ENCODE results near the gene MAN2A2. TPM values are rescaled to one million over a fixed set of nuclear protein-coding genes. Genes with fewer than 3 reads are reported as not detected.

MAN2A2 gene
- total and polyA plus RNA-seq, 9 of the 15 experiments (the other 6 are each of a cell fraction or from before 2014, with no cell fraction given): 7.3 to 151 (median 43.4) TPM

DNA sequence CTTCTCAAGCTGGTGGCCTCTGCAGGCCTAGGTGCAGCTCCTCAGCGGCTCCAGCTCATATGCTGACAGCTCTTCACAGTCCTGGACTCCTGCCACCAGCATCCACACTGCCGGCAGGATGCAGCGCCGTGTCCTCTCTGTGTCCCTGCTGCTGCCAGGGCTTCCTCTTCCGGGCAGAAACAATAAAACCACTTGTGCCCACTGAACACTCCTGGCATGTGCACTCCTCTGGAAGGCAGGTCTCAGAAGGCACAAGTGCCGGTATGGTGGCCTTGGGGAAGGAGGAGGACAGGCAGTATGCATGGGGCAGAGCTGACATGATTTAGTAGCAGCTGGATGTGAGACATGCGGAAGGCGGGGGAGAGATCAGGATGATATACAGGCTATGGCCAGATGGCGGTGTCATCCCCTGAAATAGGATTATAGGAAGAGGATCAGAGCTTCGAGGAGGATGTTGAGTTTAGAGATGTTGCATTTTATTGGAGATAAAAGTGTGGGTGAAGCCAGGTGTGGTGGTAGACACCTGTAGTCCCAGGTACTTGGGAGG, 7.5 kb upstream of the MAN2A2 start (continued):
- TF ChIP-seq ZFP1 (CRISPR knock-in tag; IDR thresholded peaks at IDR 0.05) (no peak), ZNF644 (tag; IDR thresholded peaks at IDR 0.05; ENCODE audit: low read depth) (no peak), SAFB (IDR thresholded peaks at IDR 0.05; ENCODE audit: borderline replicate concordance, low read depth, low read length) (no peak), HDGF (IDR thresholded peaks at IDR 0.05) (no peak; the same call in 1 of the 2 replicates), HIVEP1 (CRISPR knock-in tag; IDR thresholded peaks at IDR 0.05) (no peak), PML (IDR thresholded peaks at IDR 0.05; ENCODE audit: low read length) (no peak), EHMT2 (IDR thresholded peaks at IDR 0.05) (0 out of 2 replicates have a peak, but pooled peaks have one; percentile 8), RHOXF2B (CRISPR knock-in tag; conservative IDR thresholded peaks at IDR 0.05) (no peak), ZNF586 (CRISPR knock-in tag; conservative IDR thresholded peaks at IDR 0.05) (no peak), ZNF239 (CRISPR knock-in tag; IDR thresholded peaks at IDR 0.05) (no peak), POLR2A (conservative IDR thresholded peaks at IDR 0.05) (no peak), ZNF384 (IDR thresholded peaks at IDR 0.05; ENCODE audit: low read depth, low read length) (no peak), ZBTB7A (IDR thresholded peaks at IDR 0.05; ENCODE audit: borderline replicate concordance, control insufficient read depth, low read depth, low read length) (no peak), CBX3 (IDR thresholded peaks at IDR 0.05; ENCODE audit: borderline replicate concordance in 1 of 2, low read length in 2 of 2) (peak in 1 of 2 experiments; percentile 43; a peak in 1 of 3 replicates), TCF3 (CRISPR knock-in tag; IDR thresholded peaks at IDR 0.05) (0 out of 2 replicates have a peak, but pooled peaks have one; percentile 37), TAF9B (IDR thresholded peaks at IDR 0.05; ENCODE audit: partially characterized antibody) (no peak), KDM5B (IDR thresholded peaks at IDR 0.05; ENCODE audit: insufficient replicate concordance, low read depth, low read length) (no peak), ZNF75A (CRISPR knock-in tag; IDR thresholded peaks at IDR 0.05) (no peak), STAT5B (CRISPR knock-in tag; IDR thresholded peaks at IDR 0.05) (no peak), STAG1 (CRISPR knock-in tag; IDR thresholded peaks at IDR 0.05; ENCODE audit: borderline replicate concordance) (no peak), ZEB2 (IDR thresholded peaks at IDR 0.05) (peak; percentile 94)
- TF ChIP-seq, protein P1, sequence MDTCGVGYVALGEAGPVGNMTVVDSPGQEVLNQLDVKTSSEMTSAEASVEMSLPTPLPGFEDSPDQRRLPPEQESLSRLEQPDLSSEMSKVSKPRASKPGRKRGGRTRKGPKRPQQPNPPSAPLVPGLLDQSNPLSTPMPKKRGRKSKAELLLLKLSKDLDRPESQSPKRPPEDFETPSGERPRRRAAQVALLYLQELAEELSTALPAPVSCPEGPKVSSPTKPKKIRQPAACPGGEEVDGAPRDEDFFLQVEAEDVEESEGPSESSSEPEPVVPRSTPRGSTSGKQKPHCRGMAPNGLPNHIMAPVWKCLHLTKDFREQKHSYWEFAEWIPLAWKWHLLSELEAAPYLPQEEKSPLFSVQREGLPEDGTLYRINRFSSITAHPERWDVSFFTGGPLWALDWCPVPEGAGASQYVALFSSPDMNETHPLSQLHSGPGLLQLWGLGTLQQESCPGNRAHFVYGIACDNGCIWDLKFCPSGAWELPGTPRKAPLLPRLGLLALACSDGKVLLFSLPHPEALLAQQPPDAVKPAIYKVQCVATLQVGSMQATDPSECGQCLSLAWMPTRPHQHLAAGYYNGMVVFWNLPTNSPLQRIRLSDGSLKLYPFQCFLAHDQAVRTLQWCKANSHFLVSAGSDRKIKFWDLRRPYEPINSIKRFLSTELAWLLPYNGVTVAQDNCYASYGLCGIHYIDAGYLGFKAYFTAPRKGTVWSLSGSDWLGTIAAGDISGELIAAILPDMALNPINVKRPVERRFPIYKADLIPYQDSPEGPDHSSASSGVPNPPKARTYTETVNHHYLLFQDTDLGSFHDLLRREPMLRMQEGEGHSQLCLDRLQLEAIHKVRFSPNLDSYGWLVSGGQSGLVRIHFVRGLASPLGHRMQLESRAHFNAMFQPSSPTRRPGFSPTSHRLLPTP (IDR thresholded peaks at IDR 0.05; ENCODE audit: borderline replicate concordance, extremely low read depth, insufficient read length): no peak
- TF ChIP-seq, protein P2, sequence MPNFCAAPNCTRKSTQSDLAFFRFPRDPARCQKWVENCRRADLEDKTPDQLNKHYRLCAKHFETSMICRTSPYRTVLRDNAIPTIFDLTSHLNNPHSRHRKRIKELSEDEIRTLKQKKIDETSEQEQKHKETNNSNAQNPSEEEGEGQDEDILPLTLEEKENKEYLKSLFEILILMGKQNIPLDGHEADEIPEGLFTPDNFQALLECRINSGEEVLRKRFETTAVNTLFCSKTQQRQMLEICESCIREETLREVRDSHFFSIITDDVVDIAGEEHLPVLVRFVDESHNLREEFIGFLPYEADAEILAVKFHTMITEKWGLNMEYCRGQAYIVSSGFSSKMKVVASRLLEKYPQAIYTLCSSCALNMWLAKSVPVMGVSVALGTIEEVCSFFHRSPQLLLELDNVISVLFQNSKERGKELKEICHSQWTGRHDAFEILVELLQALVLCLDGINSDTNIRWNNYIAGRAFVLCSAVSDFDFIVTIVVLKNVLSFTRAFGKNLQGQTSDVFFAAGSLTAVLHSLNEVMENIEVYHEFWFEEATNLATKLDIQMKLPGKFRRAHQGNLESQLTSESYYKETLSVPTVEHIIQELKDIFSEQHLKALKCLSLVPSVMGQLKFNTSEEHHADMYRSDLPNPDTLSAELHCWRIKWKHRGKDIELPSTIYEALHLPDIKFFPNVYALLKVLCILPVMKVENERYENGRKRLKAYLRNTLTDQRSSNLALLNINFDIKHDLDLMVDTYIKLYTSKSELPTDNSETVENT (CRISPR knock-in tag; IDR thresholded peaks at IDR 0.05): no peak
- TF ChIP-seq, protein P3, sequence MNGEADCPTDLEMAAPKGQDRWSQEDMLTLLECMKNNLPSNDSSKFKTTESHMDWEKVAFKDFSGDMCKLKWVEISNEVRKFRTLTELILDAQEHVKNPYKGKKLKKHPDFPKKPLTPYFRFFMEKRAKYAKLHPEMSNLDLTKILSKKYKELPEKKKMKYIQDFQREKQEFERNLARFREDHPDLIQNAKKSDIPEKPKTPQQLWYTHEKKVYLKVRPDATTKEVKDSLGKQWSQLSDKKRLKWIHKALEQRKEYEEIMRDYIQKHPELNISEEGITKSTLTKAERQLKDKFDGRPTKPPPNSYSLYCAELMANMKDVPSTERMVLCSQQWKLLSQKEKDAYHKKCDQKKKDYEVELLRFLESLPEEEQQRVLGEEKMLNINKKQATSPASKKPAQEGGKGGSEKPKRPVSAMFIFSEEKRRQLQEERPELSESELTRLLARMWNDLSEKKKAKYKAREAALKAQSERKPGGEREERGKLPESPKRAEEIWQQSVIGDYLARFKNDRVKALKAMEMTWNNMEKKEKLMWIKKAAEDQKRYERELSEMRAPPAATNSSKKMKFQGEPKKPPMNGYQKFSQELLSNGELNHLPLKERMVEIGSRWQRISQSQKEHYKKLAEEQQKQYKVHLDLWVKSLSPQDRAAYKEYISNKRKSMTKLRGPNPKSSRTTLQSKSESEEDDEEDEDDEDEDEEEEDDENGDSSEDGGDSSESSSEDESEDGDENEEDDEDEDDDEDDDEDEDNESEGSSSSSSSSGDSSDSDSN (IDR thresholded peaks at IDR 0.05; ENCODE audit: borderline replicate concordance in 1 of 2, low read depth in 2 of 2, low read length in 2 of 2): no peak
